C4-2B (cell line): ENCODE measurements around the gene CYP2D6.
A peak's percentile ranks its signal among the peaks of the same experiment; 100 is the strongest.

ENCODE experiments used
- CTCF ChIP-seq: fragments of 450-650 bp; conservative IDR thresholded peaks from 2 replicates; pipeline ENCODE4 v1.5.1; 2017; ENCODE audit warnings: mild to moderate bottlenecking
- ZFX ChIP-seq: fragments of 450-650 bp; IDR thresholded peaks from 2 replicates; pipeline ENCODE4 v1.6.1; 2017

DNA sequence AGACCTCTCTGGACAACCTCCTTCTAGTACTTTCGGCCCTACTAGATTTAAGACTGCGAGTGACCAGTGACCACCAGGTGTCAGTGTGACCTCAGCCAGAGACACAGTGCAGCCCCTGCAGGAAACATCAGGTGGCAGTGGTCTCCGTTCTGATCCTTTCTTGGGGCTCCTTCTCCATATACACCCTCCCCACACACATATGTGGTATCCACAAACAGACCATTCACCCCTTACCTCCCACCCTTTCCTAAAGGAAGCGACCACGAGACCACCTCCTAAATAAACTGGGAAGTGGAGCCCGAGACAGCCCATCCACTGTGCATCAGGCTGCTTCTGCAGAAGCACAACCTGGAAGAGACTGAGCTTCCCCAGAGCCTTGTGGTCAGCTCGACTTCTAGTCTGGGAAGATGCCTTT, 38.5 kb upstream of the CYP2D6 start:
- TF ChIP-seq CTCF = peak; percentile 96
- TF ChIP-seq ZFX = no peak
